M059J (cell line): ENCODE measurements around the gene RPS6KA4. TPM values are rescaled to one million over a fixed set of nuclear protein-coding genes. Genes with fewer than 3 reads are reported as not detected.

ENCODE experiments used
- DNase-seq: peaks from one replicate; pipeline ENCODE4 v3.0.0-alpha.2; 2012; ENCODE audit warnings: low read depth
- total RNA-seq: library from RNA; depleted of rRNA; stranded (reverse); fragments of >200 nt; shearing (Covaris generic); gene quantifications from 2 replicates; pipeline ENCODE4 v1.2.3, GENCODE V29; 2014

The RPS6KA4 gene
- total RNA-seq, 1 experiment from 2014 or later, result 41.8 TPM

DNA sequence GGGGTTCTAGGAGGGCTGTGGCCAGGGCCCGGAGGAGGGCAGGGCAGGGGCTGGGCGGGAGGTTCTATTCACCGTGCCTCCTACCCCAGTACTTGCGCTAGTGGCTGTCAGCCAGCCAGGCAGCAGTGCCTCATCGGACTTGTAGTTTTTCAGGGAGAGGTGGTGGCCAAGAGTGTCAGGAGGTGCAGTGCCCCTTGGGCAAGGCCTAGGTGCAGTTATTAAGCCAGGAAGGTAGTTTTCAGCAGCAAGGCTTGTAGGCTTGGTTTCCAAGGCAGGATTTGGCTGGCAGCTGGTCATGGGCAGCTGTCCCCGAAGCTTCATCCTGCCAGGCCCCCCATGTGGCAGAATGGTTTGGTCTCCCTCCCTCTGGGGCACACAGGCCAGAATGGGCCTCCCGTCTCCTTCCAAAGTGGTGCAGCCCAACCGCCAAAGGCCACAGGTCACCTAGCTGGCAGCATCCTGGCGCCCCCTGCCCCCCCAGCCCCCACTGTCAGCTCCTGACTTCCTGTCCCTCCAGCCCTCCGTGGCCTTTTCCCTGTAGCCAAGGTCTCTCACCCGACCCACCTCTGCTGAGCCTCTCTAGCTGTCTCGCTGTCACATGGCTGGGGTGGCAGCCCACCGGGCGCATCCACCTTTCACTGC is 10.5 kb upstream of the RPS6KA4 start:
- peak; percentile 30 for DNase-seq

DNA sequence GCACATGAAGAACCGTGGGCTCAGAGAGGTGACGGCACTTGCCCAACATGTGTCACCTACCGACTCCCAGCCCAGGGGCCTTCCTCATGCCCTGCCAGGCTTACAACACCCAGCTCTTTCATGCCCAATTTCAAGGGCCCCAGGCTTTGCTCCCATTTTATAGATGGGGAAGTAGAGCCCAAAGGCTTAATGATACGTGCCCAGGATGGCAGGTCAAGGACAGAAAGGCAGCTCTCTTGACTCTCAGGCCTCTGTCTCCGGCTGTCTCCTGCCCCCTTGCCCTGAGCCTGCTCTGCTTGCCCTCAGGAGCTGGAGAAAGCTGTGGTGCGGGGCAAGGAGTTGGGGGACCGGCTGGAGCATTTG is 10.0 kb upstream of the RPS6KA4 start:
- no peak for DNase-seq

DNA sequence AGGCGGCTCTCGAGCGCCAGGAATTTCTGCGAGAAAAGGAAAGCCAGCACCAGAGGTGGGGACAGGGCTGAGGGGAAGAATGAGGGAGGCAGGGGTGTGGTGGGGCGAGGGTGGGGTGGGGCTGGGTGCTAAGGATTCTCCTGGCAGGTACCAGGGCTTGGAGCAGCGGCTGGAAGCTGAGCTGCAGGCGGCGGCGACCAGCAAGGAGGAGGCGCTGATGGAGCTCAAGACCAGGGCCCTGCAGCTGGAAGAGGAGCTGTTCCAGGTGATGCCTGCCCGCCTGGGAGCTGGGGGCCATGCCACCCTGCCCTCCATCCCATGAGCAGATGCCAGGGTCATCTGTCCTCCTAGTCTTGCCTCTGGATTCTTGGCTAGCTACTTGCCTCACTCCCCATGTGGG is 9.6 kb upstream of the RPS6KA4 start:
- DNase-seq, result no peak

DNA sequence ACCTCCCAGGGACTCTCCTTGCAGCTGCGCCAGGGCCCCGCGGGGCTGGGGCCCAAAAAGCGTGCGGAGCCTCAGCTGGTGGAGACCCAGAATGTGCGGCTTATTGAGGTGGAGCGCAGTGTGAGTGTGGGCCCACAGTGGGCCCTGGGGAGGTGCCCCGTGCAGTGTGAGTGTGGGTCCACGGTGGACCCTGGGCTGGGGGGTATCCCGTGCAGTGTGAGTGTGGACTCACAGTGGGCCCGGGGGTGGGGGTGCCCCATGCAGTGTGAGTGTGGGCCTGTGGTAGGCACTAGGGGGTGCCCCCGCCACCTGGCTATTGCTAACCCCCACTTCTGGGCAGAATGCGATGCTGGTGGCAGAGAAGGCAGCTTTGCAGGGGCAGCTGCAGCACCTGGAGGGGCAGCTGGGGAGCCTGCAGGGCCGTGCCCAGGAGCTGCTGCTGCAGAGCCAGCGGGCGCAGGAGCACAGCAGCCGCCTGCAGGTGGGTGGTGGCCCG is 7.8 kb upstream of the RPS6KA4 start:
- no peak for DNase-seq

DNA sequence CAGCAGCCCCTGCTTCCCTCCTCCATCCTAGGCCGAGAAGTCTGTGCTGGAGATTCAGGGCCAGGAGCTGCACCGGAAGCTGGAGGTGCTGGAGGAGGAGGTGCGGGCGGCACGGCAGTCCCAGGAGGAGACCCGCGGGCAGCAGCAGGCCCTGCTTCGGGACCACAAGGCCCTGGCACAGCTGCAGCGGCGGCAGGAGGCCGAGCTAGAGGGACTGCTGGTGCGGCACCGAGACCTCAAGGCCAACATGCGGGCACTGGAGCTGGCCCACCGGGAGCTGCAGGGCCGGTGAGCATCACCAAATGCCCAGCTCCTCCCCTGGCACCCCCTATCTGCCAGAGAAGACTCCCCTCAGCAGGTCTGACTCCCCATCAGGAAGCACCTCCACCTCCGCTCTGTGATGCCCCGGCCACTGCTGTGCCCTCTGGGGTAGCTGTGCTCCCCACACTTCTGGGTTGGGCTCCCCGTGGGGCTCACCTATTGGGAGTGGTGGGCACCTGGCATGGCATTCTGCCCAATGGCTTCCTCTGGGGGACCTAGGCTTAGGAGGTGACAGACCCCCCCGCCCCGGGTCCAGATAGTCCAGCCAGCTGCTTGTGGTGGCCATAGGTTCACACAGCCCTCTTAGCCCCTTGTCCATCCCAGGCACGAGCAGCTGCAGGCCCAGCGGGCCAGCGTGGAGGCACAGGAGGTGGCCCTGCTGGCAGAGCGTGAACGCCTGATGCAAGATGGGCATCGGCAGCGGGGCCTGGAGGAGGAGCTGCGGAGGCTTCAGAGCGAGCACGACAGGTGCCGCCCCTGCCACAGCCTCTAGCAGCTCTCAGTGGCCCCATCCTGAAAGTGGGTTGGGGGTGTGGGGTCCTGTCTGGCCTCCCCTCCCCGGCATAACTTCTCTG is 6.6 kb upstream of the RPS6KA4 start:
- no peak for DNase-seq

DNA sequence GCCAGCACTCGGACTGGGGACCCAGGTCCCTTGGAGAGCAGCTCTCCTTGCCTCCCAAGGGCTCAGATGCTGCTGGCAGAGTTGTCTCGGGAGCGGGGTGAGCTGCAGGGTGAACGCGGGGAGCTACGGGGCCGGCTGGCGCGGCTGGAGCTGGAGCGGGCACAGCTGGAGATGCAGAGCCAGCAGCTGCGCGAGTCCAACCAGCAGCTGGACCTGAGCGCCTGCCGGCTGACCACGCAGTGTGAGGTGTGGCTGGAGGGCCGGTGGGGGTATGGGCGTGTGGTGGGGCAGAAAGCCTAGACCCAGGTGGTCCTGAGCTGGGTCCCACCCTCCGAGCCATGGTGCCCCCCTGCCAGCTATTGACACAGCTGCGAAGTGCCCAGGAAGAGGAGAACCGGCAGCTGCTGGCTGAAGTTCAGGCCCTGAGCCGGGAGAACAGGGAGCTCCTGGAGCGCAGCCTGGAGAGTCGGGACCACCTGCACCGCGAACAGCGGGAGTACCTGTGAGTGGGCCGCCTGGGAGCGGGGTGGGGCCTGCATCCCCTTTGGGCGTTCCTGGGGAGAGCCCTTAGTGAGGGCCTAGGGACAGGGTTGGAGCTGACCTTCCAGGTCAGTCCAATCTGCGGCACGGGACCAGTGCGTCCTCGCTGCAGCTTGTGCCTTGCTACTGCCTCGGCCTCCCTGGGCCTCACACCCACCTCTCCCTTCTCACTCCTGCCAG is 5.8 kb upstream of the RPS6KA4 start:
- no peak for DNase-seq

DNA sequence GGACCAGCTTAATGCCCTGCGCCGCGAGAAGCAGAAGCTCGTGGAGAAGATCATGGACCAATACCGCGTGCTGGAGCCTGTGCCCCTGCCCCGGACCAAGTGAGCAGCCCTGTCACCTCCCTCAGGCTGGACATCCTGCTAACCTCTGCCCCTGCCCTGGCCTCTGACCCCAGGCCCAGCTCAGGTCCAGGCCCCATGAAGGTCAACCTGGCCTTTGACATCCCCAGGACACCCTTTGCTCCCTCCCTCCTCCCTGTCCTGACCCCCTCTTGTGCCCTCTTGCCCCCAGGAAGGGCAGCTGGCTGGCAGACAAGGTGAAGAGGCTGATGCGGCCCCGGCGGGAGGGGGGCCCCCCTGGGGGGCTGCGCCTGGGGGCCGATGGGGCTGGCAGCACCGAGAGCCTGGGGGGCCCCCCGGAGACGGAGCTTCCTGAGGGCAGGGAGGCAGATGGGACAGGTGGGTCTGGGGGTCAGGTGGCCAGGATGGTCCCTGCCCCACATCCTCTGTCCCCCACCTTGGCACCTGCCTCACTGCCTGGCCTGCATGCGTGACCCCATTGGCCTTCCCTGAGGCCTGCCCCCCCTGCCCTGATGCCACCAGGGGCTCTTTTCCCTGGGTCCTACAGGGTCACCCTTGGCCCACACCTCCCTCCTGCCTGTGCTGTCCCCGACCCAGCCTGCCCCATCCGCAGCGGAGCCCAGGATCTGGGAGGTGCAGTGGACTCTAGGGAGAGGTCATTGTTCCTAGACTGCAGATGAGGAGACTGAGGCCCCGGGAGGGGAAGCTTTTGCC is 5.1 kb upstream of the RPS6KA4 start:
- no peak for DNase-seq

DNA sequence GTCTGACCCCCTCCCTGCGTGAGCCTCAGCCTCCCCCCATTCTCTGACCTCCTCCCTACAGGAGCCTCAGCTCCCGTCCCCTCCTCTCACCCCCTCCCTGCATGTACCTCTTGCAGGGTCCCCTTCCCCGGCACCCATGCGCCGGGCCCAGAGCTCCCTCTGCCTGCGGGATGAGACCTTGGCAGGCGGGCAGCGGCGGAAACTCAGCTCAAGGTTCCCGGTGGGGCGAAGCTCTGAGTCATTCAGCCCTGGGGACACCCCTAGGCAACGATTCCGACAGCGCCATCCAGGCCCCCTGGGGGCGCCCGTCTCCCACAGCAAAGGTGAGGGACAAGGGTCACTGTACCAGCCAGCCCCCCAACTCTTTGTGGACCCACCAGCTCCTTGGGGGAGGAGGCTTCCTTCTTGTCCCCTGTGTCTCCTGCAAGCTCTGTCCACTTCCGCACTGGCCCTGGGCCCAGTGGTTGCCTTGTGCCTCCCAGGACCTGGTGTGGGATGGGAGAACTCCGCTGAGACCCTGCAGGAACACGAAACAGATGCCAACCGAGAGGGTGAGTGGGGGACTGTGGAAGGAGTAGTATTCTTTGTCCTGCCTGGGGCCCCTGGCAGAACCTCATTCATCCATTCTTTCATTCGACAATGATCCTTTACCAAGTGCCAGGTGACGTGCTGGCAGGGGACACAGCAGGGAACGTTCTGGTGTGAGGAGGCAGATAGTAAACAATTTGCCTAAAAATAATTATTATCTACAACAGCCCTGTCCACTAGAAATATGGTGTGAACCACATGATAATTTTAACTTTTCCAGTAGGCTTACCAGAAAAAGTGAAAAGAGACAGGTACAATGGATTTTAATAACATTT is 3.7 kb upstream of the RPS6KA4 start:
- DNase-seq, result peak; percentile 83

GRCh38 chr11:64356498-64357411 is 2.2 kb upstream of the RPS6KA4 start:
- DNase-seq, result peak; percentile 48

DNA sequence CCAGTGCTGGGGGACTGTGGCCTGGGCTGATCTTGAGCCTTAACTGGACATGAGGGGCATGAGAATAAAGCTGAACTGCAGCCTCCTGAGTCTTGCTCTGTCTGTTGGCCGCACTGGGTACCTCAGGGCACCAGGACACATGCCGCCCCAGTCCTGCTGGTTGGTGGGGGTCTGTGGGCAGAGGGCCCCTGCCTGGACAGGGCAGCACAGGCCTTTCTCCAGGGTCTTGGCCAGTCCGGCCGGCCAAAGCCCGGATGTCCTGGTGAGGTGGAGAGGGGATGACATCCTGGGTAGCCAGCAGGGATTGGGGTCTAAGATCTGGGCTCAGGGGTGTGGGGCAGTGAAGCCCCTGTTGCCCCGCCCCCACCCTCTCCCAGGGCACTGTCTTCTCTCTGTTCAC is 1.5 kb upstream of the RPS6KA4 start:
- DNase-seq, result no peak

GRCh38 chr11:64357904-64358535 is 942 bp upstream of the RPS6KA4 start:
- DNase-seq, result peak; percentile 85

DNA sequence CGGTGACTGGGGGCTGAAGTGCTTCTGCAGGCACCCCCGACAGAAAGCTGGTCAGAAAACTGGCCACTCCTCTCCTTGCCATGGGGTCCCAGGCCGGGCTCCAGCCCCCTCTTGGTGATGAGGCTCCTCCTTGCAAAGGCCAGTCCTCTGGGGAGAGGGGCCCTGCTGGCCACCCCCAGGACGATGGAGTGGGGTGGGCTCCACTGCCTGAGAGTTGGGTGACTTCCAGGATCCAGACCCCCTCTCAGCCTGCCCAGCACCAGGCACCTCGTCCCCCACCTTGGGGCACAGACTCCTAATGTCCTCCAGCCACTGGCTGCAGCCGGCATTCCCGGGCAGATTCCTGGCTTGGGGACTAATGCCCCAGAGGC is 441 bp upstream of the RPS6KA4 start:
- no peak for DNase-seq

DNA sequence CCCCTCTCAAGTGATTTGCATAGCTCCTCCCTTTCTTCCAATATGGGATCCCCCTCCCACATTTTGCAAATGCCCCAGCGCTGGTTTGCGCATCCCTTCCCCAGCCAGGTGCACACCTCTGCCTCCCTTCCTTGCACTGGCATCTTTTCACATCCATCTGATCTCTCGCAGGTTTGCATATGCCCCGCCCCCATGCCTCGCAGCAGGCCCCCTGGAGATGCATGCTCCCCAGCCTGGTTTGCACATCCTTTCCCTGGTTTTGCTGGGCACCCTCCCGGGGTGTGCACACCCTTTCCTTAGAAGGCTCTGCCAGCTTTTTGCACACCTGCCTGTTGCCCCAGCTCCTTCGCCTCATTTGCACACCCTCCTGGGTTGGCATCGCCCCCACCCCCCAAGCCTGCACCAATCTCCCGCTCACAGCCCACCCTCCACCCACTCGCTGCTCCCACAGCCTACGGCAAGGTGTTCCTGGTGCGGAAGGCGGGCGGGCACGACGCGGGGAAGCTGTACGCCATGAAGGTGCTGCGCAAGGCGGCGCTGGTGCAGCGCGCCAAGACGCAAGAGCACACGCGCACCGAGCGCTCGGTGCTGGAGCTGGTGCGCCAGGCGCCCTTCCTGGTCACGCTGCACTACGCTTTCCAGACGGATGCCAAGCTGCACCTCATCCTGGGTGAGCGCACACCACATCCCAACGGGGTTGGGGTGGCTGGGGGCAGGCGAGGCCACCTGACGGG is 917 bp downstream of the RPS6KA4 start:
- no peak for DNase-seq

- DNase-seq, result no peak
Measured at GRCh38 chr11:64360448-64360921, 1.5 kb downstream of the RPS6KA4 start.

DNA sequence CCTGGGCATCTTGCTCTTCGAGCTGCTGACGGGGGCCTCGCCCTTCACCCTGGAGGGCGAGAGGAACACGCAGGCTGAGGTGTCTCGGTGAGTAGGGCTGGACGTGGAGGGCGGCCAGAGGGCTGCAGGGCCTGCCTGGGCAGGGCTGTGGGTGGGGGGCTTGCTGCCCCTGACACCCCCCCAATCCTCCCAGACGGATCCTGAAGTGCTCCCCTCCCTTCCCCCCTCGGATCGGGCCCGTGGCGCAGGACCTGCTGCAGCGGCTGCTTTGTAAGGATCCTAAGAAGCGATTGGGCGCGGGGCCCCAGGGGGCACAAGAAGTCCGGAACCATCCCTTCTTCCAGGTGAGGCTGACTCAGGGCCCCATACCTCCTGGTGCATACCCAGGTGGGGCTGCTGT is 2.7 kb downstream of the RPS6KA4 start:
- DNase-seq, result no peak

DNA sequence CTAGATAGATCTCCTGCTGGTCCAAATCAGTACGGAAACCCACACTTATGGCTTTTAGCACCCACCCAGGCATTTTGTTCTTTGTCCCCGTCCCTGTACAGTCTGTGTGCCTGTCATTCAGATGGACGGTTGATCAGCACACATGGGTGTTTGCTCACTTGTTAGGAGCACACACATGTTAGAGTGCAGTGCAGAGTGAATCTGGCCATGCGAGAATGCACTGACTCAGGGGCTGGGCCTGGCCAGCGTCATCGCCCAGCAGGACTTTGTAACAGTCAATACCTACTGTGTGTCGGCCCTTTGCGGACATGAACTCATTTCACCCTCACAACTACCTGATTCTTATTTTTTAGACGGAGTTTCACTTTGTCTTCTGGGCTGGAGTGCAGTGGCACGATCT is 3.4 kb downstream of the RPS6KA4 start:
- no peak for DNase-seq

DNA sequence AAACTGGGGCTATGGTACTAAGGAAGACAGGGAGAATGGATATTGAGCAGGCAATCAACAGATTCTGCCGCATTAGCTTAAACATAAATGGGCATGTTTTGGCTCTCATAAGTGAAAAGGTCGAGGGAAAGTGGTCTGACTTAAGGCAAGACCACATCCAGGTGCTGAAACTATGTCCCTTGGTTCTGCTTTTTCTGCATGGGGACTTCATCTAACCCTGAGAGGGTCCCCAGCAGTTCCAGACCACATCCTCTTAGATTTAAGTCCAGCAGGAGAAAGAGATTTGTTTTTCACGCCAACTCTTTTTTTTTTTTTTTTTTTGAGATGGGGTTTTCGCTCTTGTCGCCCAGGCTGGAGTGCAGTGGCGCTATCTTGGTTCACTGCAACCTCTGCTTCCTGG is 5.5 kb downstream of the RPS6KA4 start:
- DNase-seq, result no peak

DNA sequence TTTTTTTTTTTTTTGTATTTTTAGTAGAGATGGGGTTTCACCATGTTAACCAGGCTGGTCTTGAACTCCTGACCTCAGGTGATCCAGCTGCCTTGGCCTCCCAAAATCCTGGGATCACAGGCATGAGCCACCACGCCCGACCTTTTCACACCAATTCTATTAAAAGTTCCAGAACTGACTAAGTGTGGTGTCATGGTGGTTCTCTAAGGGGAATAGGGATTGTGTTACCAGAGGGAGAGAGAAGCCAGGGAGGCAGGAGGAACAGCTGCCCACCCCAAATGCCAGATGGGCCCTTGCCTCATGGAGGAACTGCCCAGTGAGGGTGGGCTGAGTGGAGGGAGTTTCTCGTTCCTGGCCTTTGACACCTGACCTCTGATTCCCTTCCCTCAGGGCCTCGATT is 5.9 kb downstream of the RPS6KA4 start:
- no peak for DNase-seq
